Neural cell (in vitro differentiated cells): Measurements from ENCODE around the gene RAB1A.

Experiments used
- CTCF ChIP-seq: fragments of 450-650 bp; IDR thresholded peaks from 2 replicates; pipeline ENCODE4 v1.5.1; 2014; ENCODE audit warnings: antibody characterized with exemption, mild to moderate bottlenecking, moderate library complexity; ENCODE audit not compliant: poor library complexity, severe bottlenecking
- EZH2 ChIP-seq: fragments of 200-600, 300-800 bp; shearing (Covaris generic), sonication (generic); IDR thresholded peaks from 2 replicates; pipeline ENCODE4 v1.6.1; 2014; ENCODE audit warnings: antibody characterized with exemption, low read length, borderline replicate concordance, mild to moderate bottlenecking; ENCODE audit not compliant: insufficient read depth, poor library complexity, severe bottlenecking
- MXI1 ChIP-seq: fragments of 450-650 bp; conservative IDR thresholded peaks from 2 replicates; pipeline ENCODE4 v1.6.1; 2014; ENCODE audit warnings: antibody characterized with exemption, mild to moderate bottlenecking; ENCODE audit not compliant: poor library complexity, severe bottlenecking
- POLR2AphosphoS5 ChIP-seq: IDR thresholded peaks from 2 replicates; pipeline ENCODE4 v1.6.1; 2012

- no peak for TF ChIP-seq CTCF
- no peak for TF ChIP-seq POLR2AphosphoS5
- no peak for TF ChIP-seq EZH2
- no peak for TF ChIP-seq MXI1
Measured at GRCh38 chr2:65098741-65099140, 31.2 kb downstream of the RAB1A start.
